DOHH2 (cell line): ENCODE measurements around the gene SPAAR.

Experiments used
- H3F3A ChIP-seq: fragments of 200-600 bp; sonication (generic), shearing (Covaris generic); 2 replicates; pipeline ENCODE4 v1.6.0; 2016; ENCODE audit warnings: antibody characterized with exemption, mild to moderate bottlenecking; ENCODE audit not compliant: control insufficient read depth, insufficient read depth
- H3K27ac ChIP-seq: fragments of 200-600 bp; sonication (generic); 2 replicates; pipeline ENCODE4 v1.5.1; 2014; ENCODE audit warnings: low read depth, mild to moderate bottlenecking, low read length, moderate library complexity
- H3K27me3 ChIP-seq: fragments of 200-600 bp; sonication (generic); 2 replicates; pipeline ENCODE4 v1.6.1; 2014; ENCODE audit warnings: mild to moderate bottlenecking, low read length, mixed read lengths; ENCODE audit not compliant: control insufficient read depth
- H3K36me3 ChIP-seq: fragments of 200-600 bp; sonication (generic); 2 replicates; pipeline ENCODE4 v1.6.1; 2014; ENCODE audit warnings: mild to moderate bottlenecking, low read length, moderate library complexity, mixed read lengths; ENCODE audit not compliant: control insufficient read depth
- H3K4me1 ChIP-seq: fragments of 200-600 bp; sonication (generic); 2 replicates; pipeline ENCODE4 v1.6.1; 2014; ENCODE audit warnings: mild to moderate bottlenecking, low read length, mixed read lengths; ENCODE audit not compliant: control insufficient read depth
- H3K4me2 ChIP-seq: fragments of 200-600 bp; sonication (generic); 2 replicates; pipeline ENCODE4 v1.6.0; 2014; ENCODE audit warnings: mild to moderate bottlenecking, low read length, moderate library complexity
- H3K4me3 ChIP-seq: fragments of 200-600 bp; sonication (generic); 2 replicates; pipeline ENCODE4 v1.5.1; 2014; ENCODE audit warnings: mild to moderate bottlenecking, low read length, mixed read lengths
- H3K79me2 ChIP-seq: fragments of 200-600 bp; sonication (generic); 2 replicates; pipeline ENCODE4 v1.6.1; 2014; ENCODE audit warnings: mild to moderate bottlenecking, low read length, mixed read lengths; ENCODE audit not compliant: control insufficient read depth
- H3K9me2 ChIP-seq: fragments of 200-600 bp; sonication (generic); replicated peaks from 2 replicates; pipeline ENCODE4 v1.6.1; 2014; ENCODE audit warnings: mild to moderate bottlenecking, low read length, mixed read lengths; ENCODE audit not compliant: control insufficient read depth
- H3K9me3 ChIP-seq: fragments of 200-600 bp; sonication (generic); 2 replicates; pipeline ENCODE4 v1.6.1; 2014; ENCODE audit warnings: antibody characterized with exemption, low read length, mixed read lengths; ENCODE audit not compliant: control insufficient read depth, insufficient read depth
- H4K20me1 ChIP-seq: fragments of 200-600 bp; sonication (generic); 2 replicates; pipeline ENCODE4 v1.6.0; 2014; ENCODE audit warnings: low read depth, mild to moderate bottlenecking, antibody characterized with exemption, low read length, moderate library complexity; ENCODE audit not compliant: control insufficient read depth, insufficient read depth
- CTCF ChIP-seq: fragments of 200-600 bp; sonication (generic); IDR thresholded peaks from one replicate; pipeline ENCODE4 v1.5.1; 2014; ENCODE audit warnings: antibody characterized with exemption, mild to moderate bottlenecking, low read depth, low read length; ENCODE audit not compliant: poor library complexity, severe bottlenecking
- EZH2phosphoT487 ChIP-seq: fragments of 200-600 bp; sonication (generic); IDR thresholded peaks from 2 replicates; pipeline ENCODE4 v1.6.1; 2017; ENCODE audit warnings: borderline replicate concordance, mild to moderate bottlenecking, antibody characterized with exemption, low read length, moderate library complexity, mixed read lengths

SPAAR gene

GRCh38 chr9:35907711-35908503 is 1.4 kb upstream of the SPAAR start:
- peaks cover 6% of the 10 kb centered on the region for H3K4me1 ChIP-seq
- no peak overlapping the region for H3K27ac ChIP-seq
- H3K4me2 ChIP-seq, result no peak overlapping the region
- no peaks in the 10 kb centered on the region for H3K9me3 ChIP-seq
- no peak for TF ChIP-seq CTCF
- TF ChIP-seq EZH2phosphoT487, result no peak
- no peak overlapping the region for H3K4me3 ChIP-seq
- no peaks in the 10 kb centered on the region for H3F3A ChIP-seq
- H3K9me2 ChIP-seq, result no peaks in the 10 kb centered on the region
- no peaks in the 10 kb centered on the region for H4K20me1 ChIP-seq
- no peaks in the 10 kb centered on the region for H3K79me2 ChIP-seq
- peaks cover 21% of the 10 kb centered on the region for H3K27me3 ChIP-seq
- H3K36me3 ChIP-seq, result no peaks in the 10 kb centered on the region

GRCh38 chr9:35908504-35909125 is 675 bp upstream of the SPAAR start:
- Histone ChIP-seq H3K4me3 (no peak overlapping the region), H3K9me3 (no peaks in the 10 kb centered on the region), H3F3A (0 out of 2 replicates have a peak, but pooled peaks cover 1% of the 10 kb centered on the region), H3K4me1 (peaks cover 3% of the 10 kb centered on the region; the same call in 1 of the 2 replicates), H3K79me2 (no peaks in the 10 kb centered on the region), H3K9me2 (no peaks in the 10 kb centered on the region), H4K20me1 (no peaks in the 10 kb centered on the region), H3K27ac (no peak overlapping the region), H3K4me2 (no peak overlapping the region), H3K36me3 (no peaks in the 10 kb centered on the region), H3K27me3 (peaks cover 21% of the 10 kb centered on the region)
- TF ChIP-seq CTCF (no peak), EZH2phosphoT487 (no peak)

GRCh38 chr9:35909687-35910612 is 660 bp downstream of the SPAAR start:
- H3F3A ChIP-seq, result 0 out of 2 replicates have a peak, but pooled peaks cover 2% of the 10 kb centered on the region
- TF ChIP-seq EZH2phosphoT487 (no peak), CTCF (no peak)
- no peaks in the 10 kb centered on the region for H3K79me2 ChIP-seq
- H3K27ac ChIP-seq, result no peak overlapping the region
- H3K4me2 ChIP-seq, result no peak overlapping the region
- no peaks in the 10 kb centered on the region for H3K9me3 ChIP-seq
- H3K27me3 ChIP-seq, result peaks cover 15% of the 10 kb centered on the region
- no peaks in the 10 kb centered on the region for H3K9me2 ChIP-seq
- peaks cover 3% of the 10 kb centered on the region; the same call in 1 of the 2 replicates for H3K4me1 ChIP-seq
- H3K36me3 ChIP-seq, result no peaks in the 10 kb centered on the region
- H3K4me3 ChIP-seq, result no peak overlapping the region
- no peaks in the 10 kb centered on the region for H4K20me1 ChIP-seq
